Right atrium auricular region (tissue), 2 donors: ENCODE data around the gene RANBP3. TPM values are rescaled to one million over a fixed set of nuclear protein-coding genes. Genes with fewer than 3 reads are reported as not detected.
"Not testable (repeated sequence)": the region's sequence is repeated elsewhere in the genome, so short reads cannot be mapped to it uniquely, and the experiment has no call there.

Experiments
- DNase-seq: peaks from one replicate; pipeline ENCODE4 v3.0.0-alpha.2; 2019; ENCODE audit warnings: low spot score
- H3K27ac ChIP-seq, 2 donors: fragments of 200-600 bp; sonication (generic); 1 replicate in 1 of 2; 2 replicates in 1 of 2; pipeline ENCODE4 v1.5.1; 2016 to 2019
- H3K27me3 ChIP-seq, 2 donors: fragments of 200-600 bp; sonication (generic); one replicate each; pipeline versions ENCODE4 v1.5.1 to v1.6.0; 2017 to 2019
- H3K36me3 ChIP-seq: fragments of 200-600 bp; sonication (generic); one replicate; pipeline ENCODE4 v1.5.1; 2016
- H3K4me1 ChIP-seq, 2 donors: fragments of 200-600 bp; sonication (generic); one replicate each; pipeline versions ENCODE4 v1.5.1 to v1.6.0; 2017 to 2019
- H3K4me3 ChIP-seq, 2 donors: fragments of 200-600 bp; sonication (generic); 1 replicate in 1 of 2; 2 replicates in 1 of 2; pipeline ENCODE4 v1.5.1; 2017 to 2019; ENCODE audit warnings: mild to moderate bottlenecking in 1 of 2, moderate library complexity in 1 of 2
- H3K9me3 ChIP-seq, 2 donors: fragments of 200-600 bp; sonication (generic); one replicate each; pipeline ENCODE4 v1.5.1; 2019
- total RNA-seq, 2 donors: library from RNA; depleted of rRNA; stranded (reverse); fragments of >200 nt; gene quantifications; one replicate each; pipeline ENCODE4 v1.1.0, GENCODE V29; 2016
- TF ChIP-seq, protein P1 (sequence below), 2 donors: fragments of 200-600 bp; sonication (generic); IDR thresholded peaks; one replicate each; pipeline ENCODE4 v1.5.1; 2019; ENCODE audit warnings: antibody characterized with exemption in 2 of 2

Gene RANBP3
- total RNA-seq, 2 donors from 2014 or later = 53.6 to 54.7 TPM

DNA sequence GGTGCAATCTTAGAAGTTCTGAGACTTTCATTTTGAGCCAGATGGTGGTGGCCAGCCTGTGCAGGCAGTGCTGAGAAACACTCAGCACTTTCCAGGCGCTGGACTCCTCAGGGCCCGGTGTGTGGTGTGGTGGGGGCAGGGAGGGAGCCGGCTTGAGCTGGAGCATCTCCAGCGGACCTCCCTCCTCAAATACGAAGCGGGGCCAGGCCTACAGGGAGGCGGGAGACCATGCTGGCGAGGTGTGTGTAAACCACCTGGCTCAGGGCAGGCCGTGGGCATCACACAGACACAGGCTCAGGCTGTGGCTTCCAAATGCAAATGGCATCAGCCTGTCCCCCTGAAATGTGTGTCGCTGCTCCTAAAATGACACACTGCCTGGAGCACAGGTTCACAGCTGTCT lies 33.3 kb upstream of the RANBP3 start:
- DNase-seq = no peak
- peaks cover 51% of the 10 kb centered on the region for H3K36me3 ChIP-seq
- TF ChIP-seq, protein P1, sequence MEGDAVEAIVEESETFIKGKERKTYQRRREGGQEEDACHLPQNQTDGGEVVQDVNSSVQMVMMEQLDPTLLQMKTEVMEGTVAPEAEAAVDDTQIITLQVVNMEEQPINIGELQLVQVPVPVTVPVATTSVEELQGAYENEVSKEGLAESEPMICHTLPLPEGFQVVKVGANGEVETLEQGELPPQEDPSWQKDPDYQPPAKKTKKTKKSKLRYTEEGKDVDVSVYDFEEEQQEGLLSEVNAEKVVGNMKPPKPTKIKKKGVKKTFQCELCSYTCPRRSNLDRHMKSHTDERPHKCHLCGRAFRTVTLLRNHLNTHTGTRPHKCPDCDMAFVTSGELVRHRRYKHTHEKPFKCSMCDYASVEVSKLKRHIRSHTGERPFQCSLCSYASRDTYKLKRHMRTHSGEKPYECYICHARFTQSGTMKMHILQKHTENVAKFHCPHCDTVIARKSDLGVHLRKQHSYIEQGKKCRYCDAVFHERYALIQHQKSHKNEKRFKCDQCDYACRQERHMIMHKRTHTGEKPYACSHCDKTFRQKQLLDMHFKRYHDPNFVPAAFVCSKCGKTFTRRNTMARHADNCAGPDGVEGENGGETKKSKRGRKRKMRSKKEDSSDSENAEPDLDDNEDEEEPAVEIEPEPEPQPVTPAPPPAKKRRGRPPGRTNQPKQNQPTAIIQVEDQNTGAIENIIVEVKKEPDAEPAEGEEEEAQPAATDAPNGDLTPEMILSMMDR (IDR thresholded peaks at IDR 0.05) = no peak
- H3K4me3 ChIP-seq = no peak overlapping the region
- no peaks in the 10 kb centered on the region for H3K27me3 ChIP-seq
- H3K9me3 ChIP-seq = no peaks in the 10 kb centered on the region
- no peak overlapping the region for H3K27ac ChIP-seq
- no peaks in the 10 kb centered on the region for H3K4me1 ChIP-seq

DNA sequence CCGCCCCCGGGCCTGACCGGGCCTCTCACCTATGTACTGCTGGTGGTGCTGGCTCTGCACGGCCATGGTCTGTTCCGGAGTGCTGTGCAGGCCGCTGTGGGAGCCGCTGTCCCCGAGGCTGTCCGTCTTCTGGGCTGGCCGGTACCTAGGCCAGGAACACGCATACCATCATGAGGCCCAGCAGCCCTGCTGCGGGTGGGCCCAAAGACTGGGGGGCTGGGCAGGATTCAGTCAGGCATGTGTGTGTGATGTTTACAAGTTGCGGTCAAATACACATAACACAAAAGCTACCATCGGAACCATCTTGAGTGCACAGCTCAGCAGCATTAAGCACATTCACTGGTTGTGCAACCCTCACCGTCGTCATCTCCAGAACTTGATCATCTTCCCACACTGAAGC lies 32.2 kb upstream of the RANBP3 start:
- Histone ChIP-seq H3K27me3 (no peaks in the 10 kb centered on the region), H3K4me3 (no peak overlapping the region), H3K27ac (no peak overlapping the region), H3K4me1 (no peaks in the 10 kb centered on the region), H3K36me3 (peaks cover 51% of the 10 kb centered on the region), H3K9me3 (no peaks in the 10 kb centered on the region)
- no peak for DNase-seq
- TF ChIP-seq, protein P1 (IDR thresholded peaks at IDR 0.05) = no peak

DNA sequence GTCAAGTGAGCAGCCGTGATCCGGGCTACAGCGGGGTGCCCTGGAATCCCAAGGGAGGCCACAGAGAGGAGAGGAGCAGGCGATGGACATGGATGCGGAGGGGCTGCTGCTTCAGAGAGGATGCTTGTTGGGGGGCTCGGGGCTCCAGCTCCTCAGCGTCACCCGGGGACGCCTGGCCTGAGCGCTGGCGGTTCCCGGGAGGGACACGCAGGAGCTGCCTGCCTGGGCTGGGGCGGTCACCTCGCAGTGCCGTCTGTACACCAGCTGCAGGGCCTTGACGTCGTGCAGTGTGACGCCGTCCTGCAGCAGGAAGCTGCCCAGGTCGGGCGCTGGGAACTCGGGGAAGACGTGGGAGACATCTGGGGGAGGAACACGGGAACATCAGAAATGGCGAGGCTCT lies 29.9 kb upstream of the RANBP3 start:
- Histone ChIP-seq H3K9me3 (no peaks in the 10 kb centered on the region), H3K4me3 (no peak overlapping the region), H3K27ac (no peak overlapping the region), H3K36me3 (peaks cover 56% of the 10 kb centered on the region), H3K27me3 (no peaks in the 10 kb centered on the region), H3K4me1 (no peaks in the 10 kb centered on the region)
- DNase-seq = no peak
- TF ChIP-seq, protein P1 (IDR thresholded peaks at IDR 0.05) = no peak

DNA sequence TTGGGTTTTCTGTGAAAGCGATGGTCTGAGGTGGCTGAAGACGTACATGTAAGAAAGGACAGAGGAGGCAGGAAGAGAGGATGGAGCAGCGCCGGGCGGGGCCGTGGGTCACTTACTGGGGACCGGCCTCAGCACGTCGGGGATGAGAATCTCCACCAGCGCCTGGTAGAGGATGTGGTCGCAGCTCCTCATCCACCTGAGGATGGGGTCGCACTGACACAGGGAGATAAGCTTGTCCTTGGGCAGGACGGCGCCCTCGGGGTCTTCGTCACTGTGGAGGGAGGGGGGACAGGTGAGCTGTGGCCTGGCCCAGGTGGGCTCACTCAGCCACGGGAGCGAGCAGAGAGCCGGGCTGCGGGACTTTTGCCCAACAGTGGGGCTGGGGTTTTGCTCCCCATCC lies 29.0 kb upstream of the RANBP3 start:
- Histone ChIP-seq H3K27ac (no peak overlapping the region), H3K27me3 (no peaks in the 10 kb centered on the region), H3K9me3 (no peaks in the 10 kb centered on the region), H3K36me3 (peaks cover 61% of the 10 kb centered on the region), H3K4me1 (no peaks in the 10 kb centered on the region), H3K4me3 (no peak overlapping the region)
- TF ChIP-seq, protein P1 (IDR thresholded peaks at IDR 0.05) = no peak
- DNase-seq = no peak

DNA sequence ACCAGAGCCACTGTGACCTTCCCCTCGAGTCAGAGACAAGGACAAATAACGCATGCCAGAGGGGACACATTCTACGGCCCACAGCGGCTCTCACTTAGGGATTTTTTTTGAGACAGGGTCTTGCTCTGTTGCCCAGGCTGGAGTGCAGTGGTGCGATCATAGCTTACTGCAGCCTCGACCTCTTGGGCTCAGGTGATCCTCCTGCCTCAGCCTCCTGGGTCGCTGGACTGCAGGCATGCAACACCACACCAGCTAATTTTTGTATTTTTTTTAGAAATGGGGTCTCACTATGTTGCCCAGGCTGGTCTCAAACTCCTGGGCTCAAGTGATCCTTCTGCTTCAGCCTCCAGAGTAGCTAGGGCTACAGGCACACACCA lies 28.1 kb upstream of the RANBP3 start:
- H3K9me3 ChIP-seq, H3K4me3 ChIP-seq, H3K4me1 ChIP-seq, H3K27ac ChIP-seq, H3K27me3 ChIP-seq, DNase-seq: not testable (repeated sequence)
- H3K36me3 ChIP-seq = peaks cover 60% of the 10 kb centered on the region

DNA sequence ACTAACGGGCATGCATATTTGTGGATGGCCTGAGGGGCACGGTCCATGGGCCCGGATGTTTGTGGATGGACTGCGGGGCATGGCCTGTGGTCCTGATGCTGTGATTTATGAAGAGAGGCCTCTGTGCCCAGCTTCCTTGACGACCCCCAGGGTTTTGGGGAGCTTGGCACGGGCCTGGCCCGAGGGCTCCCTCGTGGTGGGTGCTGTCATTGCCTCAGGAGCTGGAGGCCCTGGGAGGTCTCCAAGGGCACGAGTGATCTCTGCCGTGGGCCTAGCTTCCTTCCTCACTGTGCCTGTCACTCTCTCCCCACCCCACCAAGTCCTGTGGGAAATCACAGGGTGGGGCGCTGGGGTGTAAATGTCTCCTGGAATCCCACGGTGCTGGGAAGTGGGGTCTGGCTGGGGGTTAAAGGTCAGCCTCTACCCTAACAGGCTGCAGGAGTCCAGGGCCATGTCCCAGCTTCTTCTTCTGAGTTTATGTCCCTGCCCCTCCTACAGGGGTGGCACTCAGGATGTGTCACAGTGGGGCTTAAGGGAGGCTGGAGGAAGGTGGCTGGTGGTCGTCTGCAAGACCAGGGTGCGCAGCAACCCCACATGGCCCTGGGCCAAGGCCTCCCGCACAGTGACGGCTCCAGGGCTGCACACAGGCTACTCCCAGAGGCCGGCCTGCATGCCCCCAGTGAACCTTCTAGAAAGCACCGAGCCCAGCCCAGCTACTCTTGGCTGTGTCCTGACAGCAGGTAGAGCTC lies 27.6 kb upstream of the RANBP3 start:
- TF ChIP-seq, protein P1 (IDR thresholded peaks at IDR 0.05) = no peak

More for the DNA sequence above, 27.6 kb upstream of the RANBP3 start:
- no peak for DNase-seq
- H3K36me3 ChIP-seq = peaks cover 64% of the 10 kb centered on the region
- no peaks in the 10 kb centered on the region for H3K9me3 ChIP-seq
- H3K4me1 ChIP-seq = no peaks in the 10 kb centered on the region
- H3K27me3 ChIP-seq = no peaks in the 10 kb centered on the region
- H3K27ac ChIP-seq = no peak overlapping the region
- no peak overlapping the region for H3K4me3 ChIP-seq
